T follicular helper cell (primary cell): ENCODE measurements around the gene UGT1A10.
"Not testable (repeated sequence)": the region's sequence is repeated elsewhere in the genome, so short reads cannot be mapped to it uniquely, and the experiment has no call there.

ENCODE experiments used
- DNase-seq: peaks from one replicate; pipeline ENCODE4 v3.0.0-alpha.2; 2020; ENCODE audit warnings: low read depth
- total RNA-seq, 2 experiments: gene quantifications; one replicate each; lab custom pipeline; 2026; lab: John Stamatoyannopoulos, UW

UGT1A10 gene
- total RNA-seq: 0 reads per million in 2 experiments

DNA sequence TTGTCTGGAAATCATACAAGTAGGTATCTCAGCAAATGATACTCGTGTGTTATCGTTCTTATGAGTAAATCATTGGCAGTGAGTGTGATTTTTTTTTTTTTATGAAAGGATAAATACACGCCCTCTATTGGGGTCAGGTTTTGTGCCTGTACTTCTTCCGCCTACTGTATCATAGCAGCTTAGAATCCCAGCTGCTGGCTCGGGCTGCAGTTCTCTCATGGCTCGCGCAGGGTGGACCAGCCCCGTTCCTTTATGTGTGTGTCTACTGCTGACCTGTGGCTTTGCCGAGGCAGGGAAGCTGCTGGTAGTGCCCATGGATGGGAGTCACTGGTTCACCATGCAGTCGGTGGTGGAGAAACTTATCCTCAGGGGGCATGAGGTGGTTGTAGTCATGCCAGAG lies at the start of gene UGT1A10:
Gene UGT1A10, plus strand, starts transcription at position 143 of the 400 bp plus-strand sequence. Its CDS starts 75 bp downstream, at position 218.
- not testable (repeated sequence) for DNase-seq

GRCh38 chr2:233588400-233588799 lies 47.8 kb upstream of the UGT1A10 start:
- DNase-seq: no peak

GRCh38 chr2:233592706-233593105 lies 43.5 kb upstream of the UGT1A10 start:
- DNase-seq: not testable (repeated sequence)

DNA sequence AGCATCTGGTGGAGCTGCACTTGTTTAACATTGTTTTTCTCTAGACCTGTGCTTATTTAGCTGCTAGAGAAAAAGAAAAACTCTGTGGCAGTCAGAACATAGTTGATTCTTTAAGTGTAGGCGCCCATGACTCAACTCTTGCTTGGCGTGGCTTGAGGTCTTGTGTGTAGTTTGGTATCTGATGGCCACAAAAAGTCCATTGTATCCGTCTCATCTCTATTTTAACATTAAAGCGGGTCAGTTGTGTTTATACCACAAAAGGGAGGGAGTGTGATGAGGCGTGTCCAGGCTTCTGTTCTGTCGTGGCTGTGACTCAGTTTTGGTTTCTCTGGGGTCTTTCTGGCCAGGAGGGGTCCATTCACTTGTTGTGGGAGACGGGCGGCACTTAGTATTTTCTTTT lies 43.0 kb upstream of the UGT1A10 start:
- no peak for DNase-seq

GRCh38 chr2:233597522-233597921 lies 38.7 kb upstream of the UGT1A10 start:
- DNase-seq: no peak

GRCh38 chr2:233598952-233599351 lies 37.3 kb upstream of the UGT1A10 start:
- DNase-seq: no peak

DNA sequence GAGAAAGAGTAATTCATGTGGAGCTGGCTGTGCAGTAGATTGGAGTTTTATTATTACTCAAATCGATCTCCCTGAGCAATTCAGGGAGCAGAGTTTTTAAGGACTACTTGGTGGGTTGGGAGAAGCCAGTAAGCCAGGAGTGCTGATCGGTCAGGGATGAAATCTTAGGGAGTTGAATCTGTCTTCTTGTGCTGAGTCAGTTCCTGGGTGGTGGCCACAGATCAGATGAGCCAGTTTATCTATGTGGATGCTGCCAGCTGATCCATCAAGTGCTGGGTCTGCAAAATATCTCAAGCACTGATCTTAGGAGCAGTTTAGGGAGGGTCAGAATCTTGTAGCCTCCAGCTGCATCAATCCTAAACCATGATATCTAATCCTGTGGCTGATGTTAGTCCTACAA lies 35.9 kb upstream of the UGT1A10 start:
- no peak for DNase-seq

GRCh38 chr2:233602076-233602475 lies 34.2 kb upstream of the UGT1A10 start:
- DNase-seq: no peak

DNA sequence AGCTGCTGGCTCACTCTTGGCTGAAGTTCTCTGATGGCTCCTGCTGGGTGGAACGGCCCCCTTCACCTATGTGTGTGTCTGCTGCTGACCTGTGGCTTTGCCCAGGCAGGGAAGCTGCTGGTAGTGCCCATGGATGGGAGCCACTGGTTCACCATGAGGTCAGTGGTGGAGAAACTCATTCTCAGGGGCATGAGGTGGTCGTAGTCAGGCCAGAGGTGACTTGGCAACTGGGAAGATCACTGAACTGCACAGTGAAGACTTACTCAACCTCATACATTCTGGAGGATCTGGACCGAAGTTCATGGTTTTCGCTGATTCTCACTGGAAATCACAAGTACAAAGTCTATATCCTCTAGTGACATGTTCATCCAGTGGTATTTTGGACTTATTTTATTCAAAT lies 32.7 kb upstream of the UGT1A10 start:
- DNase-seq: no peak

DNA sequence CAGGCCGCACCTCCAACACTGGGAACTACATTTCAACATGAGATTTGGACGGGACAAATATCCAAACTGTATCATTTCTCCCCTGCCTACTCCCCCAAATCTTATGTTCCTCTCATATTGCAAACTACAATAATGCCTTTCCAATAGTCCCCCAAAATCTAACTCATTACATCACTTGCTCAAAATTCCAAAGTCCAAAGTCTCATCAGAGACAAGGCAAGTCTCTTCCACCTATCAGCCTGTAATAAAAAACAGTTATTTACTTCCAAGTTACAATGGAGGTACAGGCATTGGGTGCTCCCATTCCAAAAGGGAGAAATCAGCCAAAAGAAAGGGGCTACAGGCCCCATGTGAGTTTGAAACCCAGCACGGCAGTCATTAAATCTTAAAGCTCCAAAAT lies 31.4 kb upstream of the UGT1A10 start:
- DNase-seq: no peak

DNA sequence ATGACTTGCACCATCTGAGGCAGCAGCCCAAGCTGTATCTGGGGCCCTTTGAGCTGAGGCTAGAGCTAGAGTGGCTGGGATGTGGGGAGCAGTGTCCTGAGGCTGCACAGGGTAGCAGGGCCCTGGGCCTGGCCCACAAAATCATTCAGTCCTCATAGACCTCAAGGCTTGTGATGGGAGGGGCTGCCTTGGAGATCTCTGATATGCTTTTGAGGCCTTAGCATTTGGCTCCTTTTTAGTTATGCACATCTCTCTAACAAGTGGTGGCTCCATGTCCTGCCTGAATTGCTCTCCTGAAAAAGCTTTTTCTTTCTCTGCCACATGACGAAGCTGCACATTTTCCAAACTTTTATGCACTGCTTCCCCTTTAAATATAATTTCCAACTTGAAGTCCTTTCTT lies 30.6 kb upstream of the UGT1A10 start:
- no peak for DNase-seq

- no peak for DNase-seq
Measured at GRCh38 chr2:233611284-233611683, 25.0 kb upstream of the UGT1A10 start.

GRCh38 chr2:233617476-233617875 lies 18.8 kb upstream of the UGT1A10 start, which contains the start of gene UGT1A8:
Gene UGT1A8, plus strand, starts transcription at chr2:233617633. Its CDS starts 75 bp downstream, at chr2:233617708.
- not testable (repeated sequence) for DNase-seq

- no peak for DNase-seq
Measured at GRCh38 chr2:233620204-233620603, 16.0 kb upstream of the UGT1A10 start.

DNA sequence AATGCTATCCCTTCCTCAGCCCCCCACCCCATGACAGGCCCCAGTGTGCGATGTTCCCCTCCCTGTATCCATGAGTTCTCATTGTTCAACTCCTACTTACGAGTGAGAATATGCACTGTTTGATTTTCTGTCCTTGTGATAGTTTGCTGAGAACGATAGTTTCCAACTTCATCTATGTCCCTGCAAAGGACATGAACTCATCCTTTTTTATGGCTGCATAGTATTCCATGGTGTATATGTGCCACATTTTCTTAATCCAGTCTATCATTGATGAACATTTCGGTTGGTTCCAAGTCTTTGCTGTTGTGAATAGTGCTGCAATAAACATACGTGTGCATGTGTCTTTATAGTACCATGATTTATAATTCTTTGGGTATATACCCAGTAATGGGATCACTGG lies 14.4 kb upstream of the UGT1A10 start:
- DNase-seq: not testable (repeated sequence)

DNA sequence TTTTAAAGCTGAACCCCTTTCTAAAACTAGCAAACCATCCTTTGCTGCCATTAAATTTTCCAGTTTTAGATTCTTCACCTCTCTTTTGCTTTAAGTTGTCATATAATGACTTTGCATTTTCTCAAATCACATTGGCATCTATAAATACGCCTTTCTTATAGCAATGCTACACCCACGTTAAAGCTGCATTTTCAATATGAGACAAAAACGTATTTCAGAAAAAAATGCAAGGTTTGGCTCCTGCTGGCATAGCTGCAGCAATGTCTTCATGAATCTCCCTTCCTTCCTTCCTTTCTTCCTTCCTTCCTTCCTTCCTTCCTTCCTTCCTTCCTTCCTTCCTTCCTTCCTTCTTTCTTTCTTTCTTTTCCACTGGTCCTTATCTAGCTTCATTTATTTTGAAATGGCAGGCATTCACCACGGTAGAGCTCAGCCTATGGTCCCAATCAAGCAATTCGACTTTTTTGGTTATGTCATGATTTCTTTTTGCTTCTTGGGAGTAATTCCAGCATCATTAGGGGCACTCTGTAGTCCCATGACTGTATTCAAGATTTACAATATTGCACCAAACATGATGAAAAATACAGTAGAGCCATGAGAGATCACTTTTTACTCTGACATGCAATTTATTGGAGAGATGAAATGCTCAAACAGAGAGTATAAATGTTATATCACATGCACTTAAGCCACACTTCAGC lies 8.8 kb upstream of the UGT1A10 start:
- no peak for DNase-seq

- no peak for DNase-seq
Measured at GRCh38 chr2:233638836-233639235, 2.6 kb downstream of the UGT1A10 start.

- DNase-seq: no peak
Measured at GRCh38 chr2:233639860-233640259, 3.6 kb downstream of the UGT1A10 start.

GRCh38 chr2:233643128-233643527 lies 6.9 kb downstream of the UGT1A10 start:
- no peak for DNase-seq

GRCh38 chr2:233646033-233646432 lies 9.8 kb downstream of the UGT1A10 start:
- not testable (repeated sequence) for DNase-seq

DNA sequence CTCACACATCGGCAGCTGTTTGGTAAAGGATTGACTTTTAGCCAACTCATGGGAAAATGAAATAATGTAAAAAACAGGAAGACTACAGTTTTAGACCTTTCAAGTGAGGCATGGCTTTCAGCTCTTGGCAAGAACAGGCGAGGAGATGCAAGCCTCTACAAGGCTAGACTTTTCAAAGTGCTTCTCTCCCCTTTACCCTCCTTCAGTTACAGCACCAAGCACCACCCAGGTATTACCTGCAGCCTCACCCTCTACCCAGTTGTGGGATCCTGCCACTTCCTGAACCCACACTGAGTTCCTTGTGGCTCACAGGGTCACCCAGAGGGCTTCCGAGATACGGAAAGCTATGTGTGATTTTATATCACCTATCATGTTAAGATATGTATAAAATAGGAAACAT lies 14.7 kb downstream of the UGT1A10 start:
- no peak for DNase-seq

GRCh38 chr2:233651430-233651829 lies 15.2 kb downstream of the UGT1A10 start:
- DNase-seq: no peak

DNA sequence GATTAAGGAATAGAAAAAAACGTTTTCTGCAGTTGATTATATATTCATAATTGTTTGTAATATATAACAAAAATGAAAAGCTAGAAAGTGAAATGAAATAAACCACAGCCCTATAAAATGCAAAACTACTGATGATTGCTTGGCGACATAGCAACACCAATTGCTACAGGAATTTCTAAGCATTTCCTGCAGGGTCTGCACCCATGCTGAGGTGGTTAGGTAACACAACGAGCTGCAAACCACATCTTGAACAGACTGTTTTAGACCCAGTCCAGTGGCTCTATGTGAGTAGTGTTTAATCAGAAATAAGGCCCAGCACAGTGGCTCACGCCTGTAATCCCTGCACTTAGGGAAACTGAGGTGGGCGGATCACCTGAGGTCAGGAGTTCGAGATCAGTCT lies 18.3 kb downstream of the UGT1A10 start:
- no peak for DNase-seq

GRCh38 chr2:233655043-233655442 lies 18.8 kb downstream of the UGT1A10 start:
- no peak for DNase-seq
